DOHH2 (cell line): ENCODE results near the gene ZNF282.

Experiments
- H3F3A ChIP-seq: fragments of 200-600 bp; sonication (generic), shearing (Covaris generic); 2 replicates; pipeline ENCODE4 v1.6.0; 2016; ENCODE audit warnings: antibody characterized with exemption, mild to moderate bottlenecking; ENCODE audit not compliant: control insufficient read depth, insufficient read depth
- H3K27ac ChIP-seq: fragments of 200-600 bp; sonication (generic); 2 replicates; pipeline ENCODE4 v1.5.1; 2014; ENCODE audit warnings: low read depth, mild to moderate bottlenecking, low read length, moderate library complexity
- H3K27me3 ChIP-seq: fragments of 200-600 bp; sonication (generic); 2 replicates; pipeline ENCODE4 v1.6.1; 2014; ENCODE audit warnings: mild to moderate bottlenecking, low read length, mixed read lengths; ENCODE audit not compliant: control insufficient read depth
- H3K36me3 ChIP-seq: fragments of 200-600 bp; sonication (generic); 2 replicates; pipeline ENCODE4 v1.6.1; 2014; ENCODE audit warnings: mild to moderate bottlenecking, low read length, moderate library complexity, mixed read lengths; ENCODE audit not compliant: control insufficient read depth
- H3K4me1 ChIP-seq: fragments of 200-600 bp; sonication (generic); 2 replicates; pipeline ENCODE4 v1.6.1; 2014; ENCODE audit warnings: mild to moderate bottlenecking, low read length, mixed read lengths; ENCODE audit not compliant: control insufficient read depth
- H3K4me2 ChIP-seq: fragments of 200-600 bp; sonication (generic); 2 replicates; pipeline ENCODE4 v1.6.0; 2014; ENCODE audit warnings: mild to moderate bottlenecking, low read length, moderate library complexity
- H3K4me3 ChIP-seq: fragments of 200-600 bp; sonication (generic); 2 replicates; pipeline ENCODE4 v1.5.1; 2014; ENCODE audit warnings: mild to moderate bottlenecking, low read length, mixed read lengths
- H3K79me2 ChIP-seq: fragments of 200-600 bp; sonication (generic); 2 replicates; pipeline ENCODE4 v1.6.1; 2014; ENCODE audit warnings: mild to moderate bottlenecking, low read length, mixed read lengths; ENCODE audit not compliant: control insufficient read depth
- H3K9me2 ChIP-seq: fragments of 200-600 bp; sonication (generic); replicated peaks from 2 replicates; pipeline ENCODE4 v1.6.1; 2014; ENCODE audit warnings: mild to moderate bottlenecking, low read length, mixed read lengths; ENCODE audit not compliant: control insufficient read depth
- H3K9me3 ChIP-seq: fragments of 200-600 bp; sonication (generic); 2 replicates; pipeline ENCODE4 v1.6.1; 2014; ENCODE audit warnings: antibody characterized with exemption, low read length, mixed read lengths; ENCODE audit not compliant: control insufficient read depth, insufficient read depth
- H4K20me1 ChIP-seq: fragments of 200-600 bp; sonication (generic); 2 replicates; pipeline ENCODE4 v1.6.0; 2014; ENCODE audit warnings: low read depth, mild to moderate bottlenecking, antibody characterized with exemption, low read length, moderate library complexity; ENCODE audit not compliant: control insufficient read depth, insufficient read depth
- EZH2phosphoT487 ChIP-seq: fragments of 200-600 bp; sonication (generic); IDR thresholded peaks from 2 replicates; pipeline ENCODE4 v1.6.1; 2017; ENCODE audit warnings: borderline replicate concordance, mild to moderate bottlenecking, antibody characterized with exemption, low read length, moderate library complexity, mixed read lengths
- TF ChIP-seq, protein P1 (sequence below): fragments of 200-600 bp; sonication (generic); IDR thresholded peaks from one replicate; pipeline ENCODE4 v1.5.1; 2014; ENCODE audit warnings: antibody characterized with exemption, mild to moderate bottlenecking, low read depth, low read length; ENCODE audit not compliant: poor library complexity, severe bottlenecking

ZNF282 gene

DNA sequence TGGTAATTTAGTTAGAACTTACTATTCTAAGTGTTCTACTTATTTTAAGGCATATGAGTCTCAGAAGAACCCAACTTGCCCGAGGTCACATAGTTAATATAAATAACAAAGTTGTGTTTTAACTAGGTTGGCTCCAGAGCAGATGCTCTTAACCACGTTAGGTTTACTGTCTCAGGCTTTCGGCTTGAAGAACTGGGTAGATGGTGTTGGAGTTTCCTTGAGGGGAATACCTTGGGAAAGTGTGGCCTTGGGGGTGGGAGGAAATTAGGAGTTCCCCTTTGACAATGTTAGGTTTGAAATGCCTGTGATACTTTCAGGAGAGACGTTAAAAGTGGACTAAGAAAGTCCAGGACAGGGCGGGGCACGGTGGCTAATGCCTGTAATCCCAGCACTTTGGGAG is 38.4 kb upstream of the ZNF282 start:
- H3K4me1 ChIP-seq: no peaks in the 10 kb centered on the region
- no peaks in the 10 kb centered on the region for H3K27me3 ChIP-seq
- 0 out of 2 replicates have a peak, but pooled peaks cover 2% of the 10 kb centered on the region for H3F3A ChIP-seq
- H3K9me2 ChIP-seq: no peaks in the 10 kb centered on the region
- TF ChIP-seq, protein P1, sequence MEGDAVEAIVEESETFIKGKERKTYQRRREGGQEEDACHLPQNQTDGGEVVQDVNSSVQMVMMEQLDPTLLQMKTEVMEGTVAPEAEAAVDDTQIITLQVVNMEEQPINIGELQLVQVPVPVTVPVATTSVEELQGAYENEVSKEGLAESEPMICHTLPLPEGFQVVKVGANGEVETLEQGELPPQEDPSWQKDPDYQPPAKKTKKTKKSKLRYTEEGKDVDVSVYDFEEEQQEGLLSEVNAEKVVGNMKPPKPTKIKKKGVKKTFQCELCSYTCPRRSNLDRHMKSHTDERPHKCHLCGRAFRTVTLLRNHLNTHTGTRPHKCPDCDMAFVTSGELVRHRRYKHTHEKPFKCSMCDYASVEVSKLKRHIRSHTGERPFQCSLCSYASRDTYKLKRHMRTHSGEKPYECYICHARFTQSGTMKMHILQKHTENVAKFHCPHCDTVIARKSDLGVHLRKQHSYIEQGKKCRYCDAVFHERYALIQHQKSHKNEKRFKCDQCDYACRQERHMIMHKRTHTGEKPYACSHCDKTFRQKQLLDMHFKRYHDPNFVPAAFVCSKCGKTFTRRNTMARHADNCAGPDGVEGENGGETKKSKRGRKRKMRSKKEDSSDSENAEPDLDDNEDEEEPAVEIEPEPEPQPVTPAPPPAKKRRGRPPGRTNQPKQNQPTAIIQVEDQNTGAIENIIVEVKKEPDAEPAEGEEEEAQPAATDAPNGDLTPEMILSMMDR: no peak
- TF ChIP-seq EZH2phosphoT487: no peak
- peaks cover 76% of the 10 kb centered on the region for H3K79me2 ChIP-seq
- peaks cover 58% of the 10 kb centered on the region for H3K36me3 ChIP-seq
- no peaks in the 10 kb centered on the region for H3K9me3 ChIP-seq
- no peak overlapping the region for H3K4me2 ChIP-seq
- no peak overlapping the region for H3K27ac ChIP-seq
- H3K4me3 ChIP-seq: no peak overlapping the region
- no peaks in the 10 kb centered on the region; the same call in 1 of the 2 replicates for H4K20me1 ChIP-seq

DNA sequence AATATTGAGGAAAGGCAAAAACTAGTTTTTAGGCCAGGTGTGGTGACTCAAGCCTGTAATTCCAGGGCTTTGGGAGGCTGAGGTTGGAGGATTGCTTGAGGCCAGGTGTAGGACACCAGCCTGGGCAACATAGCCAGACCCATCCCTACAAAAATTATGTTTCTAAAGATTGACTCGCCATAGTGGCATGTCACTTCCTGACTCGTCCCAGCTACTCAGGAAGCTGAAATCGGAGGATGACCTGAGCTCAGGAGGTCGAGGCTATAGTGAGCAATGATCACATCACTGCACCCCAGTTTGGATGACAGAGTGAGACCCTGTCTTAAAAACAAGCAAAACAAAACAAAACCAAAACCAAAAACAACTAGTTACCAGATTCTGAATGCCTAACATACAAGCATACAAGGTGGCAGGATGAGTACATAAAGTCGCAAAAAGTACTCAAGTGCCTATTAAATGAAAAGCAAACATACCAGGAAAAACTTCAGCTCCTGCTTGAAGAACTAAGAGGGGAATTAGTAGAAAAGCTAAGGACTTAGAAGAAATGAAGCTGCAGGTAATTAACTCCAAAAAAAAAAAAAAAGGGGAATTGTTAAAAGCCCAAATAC is 34.0 kb upstream of the ZNF282 start:
- Histone ChIP-seq H3K4me2 (no peak overlapping the region), H3K4me3 (no peak overlapping the region), H3K9me3 (no peaks in the 10 kb centered on the region), H3K9me2 (no peaks in the 10 kb centered on the region), H3K79me2 (peaks cover 43% of the 10 kb centered on the region), H3K27ac (no peak overlapping the region), H3K36me3 (peaks cover 58% of the 10 kb centered on the region), H3F3A (peaks cover 11% of the 10 kb centered on the region; the same call in 1 of the 2 replicates), H3K4me1 (no peaks in the 10 kb centered on the region), H4K20me1 (peaks cover 6% of the 10 kb centered on the region; the same call in 1 of the 2 replicates), H3K27me3 (no peaks in the 10 kb centered on the region)
- no peak for TF ChIP-seq EZH2phosphoT487
- TF ChIP-seq, protein P1: no peak

DNA sequence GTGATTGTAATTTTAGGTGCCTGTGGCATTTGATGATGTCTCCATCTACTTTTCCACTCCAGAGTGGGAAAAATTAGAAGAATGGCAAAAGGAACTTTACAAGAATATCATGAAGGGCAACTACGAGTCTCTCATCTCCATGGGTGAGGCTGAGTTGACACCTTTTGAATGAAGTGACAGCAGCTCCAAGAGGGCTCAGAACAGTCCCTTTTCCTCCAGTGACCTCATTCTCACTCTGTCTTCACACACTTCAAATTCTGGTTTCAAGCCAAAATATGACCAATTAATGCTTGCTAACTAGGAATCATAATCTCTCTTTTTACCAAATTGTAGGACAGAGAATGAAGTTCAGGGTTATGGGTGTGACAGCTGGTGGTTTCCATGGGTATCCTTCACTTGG is 29.2 kb upstream of the ZNF282 start:
- TF ChIP-seq EZH2phosphoT487: no peak
- TF ChIP-seq, protein P1: no peak
- Histone ChIP-seq H4K20me1 (peaks cover 6% of the 10 kb centered on the region; the same call in 1 of the 2 replicates), H3K27ac (no peak overlapping the region), H3F3A (peaks cover 8% of the 10 kb centered on the region; the same call in 1 of the 2 replicates), H3K4me3 (no peak overlapping the region), H3K79me2 (peaks cover 9% of the 10 kb centered on the region), H3K9me2 (no peaks in the 10 kb centered on the region), H3K4me2 (no peak overlapping the region), H3K4me1 (no peaks in the 10 kb centered on the region), H3K36me3 (peaks cover 71% of the 10 kb centered on the region), H3K9me3 (no peaks in the 10 kb centered on the region), H3K27me3 (no peaks in the 10 kb centered on the region)
